Measurements from ENCODE around the gene ARSG. TPM values are rescaled to one million over a fixed set of nuclear protein-coding genes. Genes with fewer than 3 reads are reported as not detected.

Gene ARSG
- total and polyA plus RNA-seq, 9 of the 15 experiments (the other 6 are each of a cell fraction or from before 2014, with no cell fraction given), result 1.0 to 5.6 (median 1.8) TPM

GRCh38 chr17:68435876-68436842 is 144.9 kb downstream of the ARSG start (continued):
- no peak for TF ChIP-seq E2F4 (CRISPR knock-in tag; IDR thresholded peaks at IDR 0.05; ENCODE audit: low read depth)
- TF ChIP-seq TCF3 (CRISPR knock-in tag; IDR thresholded peaks at IDR 0.05), result no peak
- TF ChIP-seq EP300 (IDR thresholded peaks at IDR 0.05; ENCODE audit: low read length), result 0 out of 2 replicates have a peak, but pooled peaks have one; percentile 6
- no peak for TF ChIP-seq DLX4 (CRISPR knock-in tag; IDR thresholded peaks at IDR 0.05)
- TF ChIP-seq GTF2A2 (tag; IDR thresholded peaks at IDR 0.05), result no peak
- TF ChIP-seq ZNF175 (CRISPR knock-in tag; IDR thresholded peaks at IDR 0.05; ENCODE audit: low read depth), result no peak
- no peak for TF ChIP-seq CEBPG (CRISPR knock-in tag; IDR thresholded peaks at IDR 0.05)
- 0 out of 4 replicates have a peak, but pooled peaks of 1 of the 2 experiments have one; percentile 9 for TF ChIP-seq CEBPG (tag; conservative IDR thresholded peaks at IDR 0.05 in 1 of 2, IDR thresholded peaks at IDR 0.05 in 1 of 2)
- peak; percentile 33; the same call in 1 of the 2 replicates for TF ChIP-seq GABPB1 (CRISPR knock-in tag; IDR thresholded peaks at IDR 0.05)
- peak; percentile 78; the same call in 1 of the 2 replicates for TF ChIP-seq PKNOX1 (IDR thresholded peaks at IDR 0.05)
- peak; percentile 66 to 76 for TF ChIP-seq RAD21 (CRISPR knock-in tag; conservative IDR thresholded peaks at IDR 0.05 in 1 of 2, IDR thresholded peaks at IDR 0.05 in 1 of 2)
- TF ChIP-seq NR2C2 (CRISPR knock-in tag; IDR thresholded peaks at IDR 0.05), result no peak
- no peak for TF ChIP-seq NR2C2 (tag; IDR thresholded peaks at IDR 0.05)
- peak; percentile 19; the same call in 1 of the 2 replicates for TF ChIP-seq EGR1 (conservative IDR thresholded peaks at IDR 0.05)
- no peak for TF ChIP-seq EP400 (IDR thresholded peaks at IDR 0.05)
- TF ChIP-seq TARDBP (IDR thresholded peaks at IDR 0.05), result no peak
- 0 out of 4 replicates have a peak, but pooled peaks of 1 of the 2 experiments have one; percentile 27 for TF ChIP-seq MNT (conservative IDR thresholded peaks at IDR 0.05)
- no peak for TF ChIP-seq CBX5 (IDR thresholded peaks at IDR 0.05; ENCODE audit: borderline replicate concordance, low read depth)
- TF ChIP-seq RBM25 (IDR thresholded peaks at IDR 0.05; ENCODE audit: low read depth, low read length, severe bottlenecking), result no peak
- TF ChIP-seq CREB3 (tag; conservative IDR thresholded peaks at IDR 0.05; ENCODE audit: low read depth), result no peak
- no peak for TF ChIP-seq TEAD1 (CRISPR knock-in tag; IDR thresholded peaks at IDR 0.05)
- TF ChIP-seq SOX6 (IDR thresholded peaks at IDR 0.05), result no peak
